BLaER1 (cell line): Measurements from ENCODE around the gene LMX1B.

ENCODE experiments used
- H3K27ac ChIP-seq: shearing (Covaris generic); formaldehyde crosslinking; 2 replicates; pipeline ENCODE4 v1.8.1; 2022
- H3K27me3 ChIP-seq: shearing (Covaris generic); formaldehyde crosslinking; 2 replicates; pipeline ENCODE4 v1.8.1; 2022
- H3K36me3 ChIP-seq: shearing (Covaris generic); formaldehyde crosslinking; 2 replicates; pipeline ENCODE4 v1.8.1; 2022
- H3K4me1 ChIP-seq: shearing (Covaris generic); formaldehyde crosslinking; 2 replicates; pipeline ENCODE4 v1.8.1; 2022
- H3K4me2 ChIP-seq: shearing (Covaris generic); formaldehyde crosslinking; 2 replicates; pipeline ENCODE4 v1.8.1; 2022
- H3K4me3 ChIP-seq: shearing (Covaris generic); formaldehyde crosslinking; 2 replicates; pipeline ENCODE4 v1.8.1; 2022
- H3K9ac ChIP-seq: shearing (Covaris generic); formaldehyde crosslinking; 2 replicates; pipeline ENCODE4 v1.8.1; 2022
- H3K9me3 ChIP-seq: shearing (Covaris generic); formaldehyde crosslinking; 2 replicates; pipeline ENCODE4 v1.8.1; 2022
- H4K20me1 ChIP-seq: shearing (Covaris generic); formaldehyde crosslinking; 2 replicates; pipeline ENCODE4 v1.8.1; 2022
- Cebpa-rat ChIP-seq: shearing (Covaris generic); IDR thresholded peaks from 2 replicates; pipeline ENCODE4 v1.8.1; 2022

LMX1B gene

DNA sequence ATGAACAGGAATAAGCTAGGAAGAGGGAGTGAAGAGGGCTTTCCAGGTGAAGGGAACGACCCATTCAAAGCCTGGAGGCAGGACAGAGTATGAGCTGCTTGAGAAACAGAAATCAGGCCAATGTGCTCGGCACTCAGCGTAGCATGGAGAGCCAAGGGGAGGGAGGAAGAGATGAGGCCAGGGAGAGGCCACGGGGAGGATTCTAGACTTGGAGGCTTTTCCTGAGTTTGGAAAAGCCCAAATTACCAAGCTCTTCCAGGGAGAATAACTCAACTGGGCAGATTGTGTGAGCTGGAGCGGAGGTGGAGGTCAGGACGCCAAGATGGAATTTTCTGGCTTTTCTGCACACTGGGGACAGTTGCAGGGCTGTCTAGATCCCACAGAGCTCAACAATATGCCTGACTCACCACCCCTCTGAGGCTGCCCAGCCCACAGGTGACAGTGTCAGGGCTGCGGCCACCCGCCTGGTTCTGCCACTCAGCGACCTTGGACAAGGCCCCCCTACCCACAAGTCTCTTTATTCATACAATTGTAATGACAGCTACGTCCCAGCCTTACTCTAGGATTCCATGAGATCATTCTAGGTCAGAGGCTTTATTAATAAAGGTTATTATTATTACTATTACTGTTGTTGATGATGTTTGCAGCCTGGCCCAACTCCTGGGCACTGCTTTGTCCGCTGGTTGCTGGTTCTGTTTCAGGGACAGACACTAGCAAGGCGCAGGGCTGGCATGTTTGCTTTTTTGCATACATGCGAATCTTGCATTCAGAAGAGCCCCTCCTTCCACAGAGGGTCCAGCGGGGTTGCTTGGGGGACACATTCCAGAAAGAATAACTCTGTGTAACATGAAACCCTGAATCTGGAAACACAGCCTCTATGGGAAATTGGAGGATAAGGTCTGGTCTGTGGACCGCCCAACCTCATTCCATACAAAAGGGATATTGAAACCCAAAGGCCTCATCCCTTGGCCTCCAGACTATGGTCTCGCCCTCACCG is 9.4 kb upstream of the LMX1B start:
- Histone ChIP-seq H3K4me2 (no peak overlapping the region), H3K27me3 (peaks cover 17% of the 10 kb centered on the region), H4K20me1 (peaks cover 4% of the 10 kb centered on the region; the same call in 1 of the 2 replicates), H3K4me1 (peaks cover 14% of the 10 kb centered on the region), H3K27ac (no peak overlapping the region), H3K36me3 (no peaks in the 10 kb centered on the region), H3K9ac (no peak overlapping the region), H3K4me3 (no peak overlapping the region), H3K9me3 (no peaks in the 10 kb centered on the region)
- TF ChIP-seq Cebpa-rat: no peak

DNA sequence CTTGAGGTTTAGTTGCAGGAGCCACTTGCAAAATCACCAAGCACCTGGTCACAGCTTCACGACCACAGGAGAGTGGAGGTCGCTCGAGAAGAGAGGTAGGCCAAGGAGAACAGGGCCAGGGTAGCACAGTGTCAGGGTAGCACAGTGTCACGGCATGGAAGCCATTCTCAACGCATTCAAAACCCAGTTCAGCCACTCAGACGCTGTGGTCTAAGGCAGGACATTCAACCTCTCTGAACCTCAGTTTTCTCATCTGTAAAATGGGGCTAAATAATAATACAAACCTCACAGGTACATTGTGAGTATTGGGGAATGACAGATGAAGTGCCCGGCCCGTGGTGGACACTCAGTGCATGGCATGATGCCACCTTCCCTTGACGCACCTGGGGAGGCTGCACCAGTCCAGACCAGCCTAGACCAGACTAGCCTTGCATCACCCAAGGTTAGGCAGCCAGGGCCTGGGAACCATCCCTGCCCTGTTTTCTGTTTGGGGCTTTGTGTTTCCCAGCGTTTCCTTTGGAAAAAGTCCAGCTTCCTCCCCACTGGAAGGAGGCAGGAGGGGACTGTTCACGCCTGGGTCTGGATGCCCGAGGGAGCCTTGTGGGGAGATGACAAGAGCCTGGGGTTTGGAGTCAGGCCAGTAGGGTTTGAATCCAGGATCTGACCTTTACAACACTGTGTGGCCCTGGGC is 7.8 kb upstream of the LMX1B start:
- peaks cover 14% of the 10 kb centered on the region for H3K4me1 ChIP-seq
- no peak overlapping the region for H3K27ac ChIP-seq
- H3K9me3 ChIP-seq: no peaks in the 10 kb centered on the region
- peaks cover 33% of the 10 kb centered on the region for H3K27me3 ChIP-seq
- no peaks in the 10 kb centered on the region for H3K36me3 ChIP-seq
- peaks cover 18% of the 10 kb centered on the region for H4K20me1 ChIP-seq
- H3K9ac ChIP-seq: no peak overlapping the region
- TF ChIP-seq Cebpa-rat: no peak
- no peak overlapping the region for H3K4me3 ChIP-seq
- H3K4me2 ChIP-seq: no peak overlapping the region

DNA sequence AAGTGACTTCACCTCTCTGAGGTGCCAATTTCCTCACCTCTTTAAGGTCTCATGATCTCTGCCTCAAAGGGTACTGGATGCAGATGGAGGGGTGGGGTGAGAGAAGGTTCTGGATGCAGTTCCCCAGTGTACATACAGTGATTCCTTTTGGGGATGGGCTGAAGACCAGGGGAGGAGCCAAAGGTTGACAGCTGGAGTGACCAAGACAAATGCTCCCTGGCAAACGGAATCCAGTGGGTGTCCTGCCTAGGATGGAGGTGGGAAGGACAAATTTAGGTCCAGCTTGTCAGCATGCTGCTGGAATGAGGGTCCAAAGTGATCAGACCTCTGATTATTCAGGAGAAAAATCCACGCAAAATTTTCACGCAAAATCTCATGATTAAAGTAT is 7.3 kb upstream of the LMX1B start:
- Histone ChIP-seq H4K20me1 (peaks cover 24% of the 10 kb centered on the region), H3K27ac (no peak overlapping the region), H3K4me3 (no peak overlapping the region), H3K36me3 (no peaks in the 10 kb centered on the region), H3K27me3 (peaks cover 39% of the 10 kb centered on the region), H3K9me3 (no peaks in the 10 kb centered on the region), H3K4me2 (peak overlapping the region; percentile 16; the same call in 1 of the 2 replicates), H3K9ac (no peak overlapping the region), H3K4me1 (peaks cover 14% of the 10 kb centered on the region)
- no peak for TF ChIP-seq Cebpa-rat

DNA sequence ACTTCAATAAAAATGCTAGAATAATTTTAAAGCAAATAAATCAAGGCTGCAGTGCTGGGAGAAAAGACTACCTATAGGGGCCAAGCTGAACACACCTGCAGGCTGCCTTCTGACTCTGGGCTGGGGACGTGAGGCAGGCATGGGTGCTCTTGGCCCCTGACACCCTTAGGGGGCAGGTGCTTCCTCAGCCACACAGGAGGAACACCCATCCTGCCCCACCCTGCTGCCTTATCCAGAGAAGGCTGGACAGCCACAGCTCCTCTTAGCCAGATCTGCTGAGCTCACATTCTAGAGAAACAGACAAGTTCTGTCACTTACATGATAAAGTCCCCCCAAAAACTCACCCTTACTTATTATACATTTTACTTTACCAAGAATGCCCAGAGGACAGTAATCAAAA is 6.6 kb upstream of the LMX1B start:
- Histone ChIP-seq H3K27ac (no peak overlapping the region), H3K36me3 (no peaks in the 10 kb centered on the region), H3K27me3 (peaks cover 45% of the 10 kb centered on the region), H3K9ac (no peak overlapping the region), H4K20me1 (peaks cover 30% of the 10 kb centered on the region), H3K4me1 (peaks cover 18% of the 10 kb centered on the region), H3K4me2 (peak overlapping the region; percentile 16), H3K4me3 (no peak overlapping the region), H3K9me3 (no peaks in the 10 kb centered on the region)
- no peak for TF ChIP-seq Cebpa-rat

GRCh38 chr9:126607731-126608130 is 6.0 kb upstream of the LMX1B start:
- H3K4me3 ChIP-seq: no peak overlapping the region
- peaks cover 51% of the 10 kb centered on the region for H3K27me3 ChIP-seq
- peaks cover 23% of the 10 kb centered on the region for H3K4me1 ChIP-seq
- H3K9ac ChIP-seq: no peak overlapping the region
- TF ChIP-seq Cebpa-rat: no peak
- no peaks in the 10 kb centered on the region for H3K36me3 ChIP-seq
- H3K4me2 ChIP-seq: no peak overlapping the region
- peaks cover 36% of the 10 kb centered on the region for H4K20me1 ChIP-seq
- H3K9me3 ChIP-seq: no peaks in the 10 kb centered on the region
- no peak overlapping the region for H3K27ac ChIP-seq

- H3K9me3 ChIP-seq: no peaks in the 10 kb centered on the region
- TF ChIP-seq Cebpa-rat: no peak
- no peak overlapping the region for H3K27ac ChIP-seq
- H4K20me1 ChIP-seq: peaks cover 44% of the 10 kb centered on the region
- H3K4me2 ChIP-seq: no peak overlapping the region
- H3K9ac ChIP-seq: no peak overlapping the region
- H3K4me1 ChIP-seq: peaks cover 30% of the 10 kb centered on the region
- peaks cover 59% of the 10 kb centered on the region for H3K27me3 ChIP-seq
- no peaks in the 10 kb centered on the region for H3K36me3 ChIP-seq
- H3K4me3 ChIP-seq: no peak overlapping the region
Measured at GRCh38 chr9:126608551-126608950, 5.2 kb upstream of the LMX1B start.

GRCh38 chr9:126609191-126609590 is 4.5 kb upstream of the LMX1B start:
- H3K27ac ChIP-seq: no peak overlapping the region
- H3K36me3 ChIP-seq: no peaks in the 10 kb centered on the region
- no peaks in the 10 kb centered on the region for H3K9me3 ChIP-seq
- peaks cover 66% of the 10 kb centered on the region for H3K27me3 ChIP-seq
- H3K9ac ChIP-seq: no peak overlapping the region
- H3K4me3 ChIP-seq: no peak overlapping the region
- H3K4me2 ChIP-seq: no peak overlapping the region
- peaks cover 47% of the 10 kb centered on the region for H4K20me1 ChIP-seq
- peaks cover 32% of the 10 kb centered on the region for H3K4me1 ChIP-seq
- no peak for TF ChIP-seq Cebpa-rat

DNA sequence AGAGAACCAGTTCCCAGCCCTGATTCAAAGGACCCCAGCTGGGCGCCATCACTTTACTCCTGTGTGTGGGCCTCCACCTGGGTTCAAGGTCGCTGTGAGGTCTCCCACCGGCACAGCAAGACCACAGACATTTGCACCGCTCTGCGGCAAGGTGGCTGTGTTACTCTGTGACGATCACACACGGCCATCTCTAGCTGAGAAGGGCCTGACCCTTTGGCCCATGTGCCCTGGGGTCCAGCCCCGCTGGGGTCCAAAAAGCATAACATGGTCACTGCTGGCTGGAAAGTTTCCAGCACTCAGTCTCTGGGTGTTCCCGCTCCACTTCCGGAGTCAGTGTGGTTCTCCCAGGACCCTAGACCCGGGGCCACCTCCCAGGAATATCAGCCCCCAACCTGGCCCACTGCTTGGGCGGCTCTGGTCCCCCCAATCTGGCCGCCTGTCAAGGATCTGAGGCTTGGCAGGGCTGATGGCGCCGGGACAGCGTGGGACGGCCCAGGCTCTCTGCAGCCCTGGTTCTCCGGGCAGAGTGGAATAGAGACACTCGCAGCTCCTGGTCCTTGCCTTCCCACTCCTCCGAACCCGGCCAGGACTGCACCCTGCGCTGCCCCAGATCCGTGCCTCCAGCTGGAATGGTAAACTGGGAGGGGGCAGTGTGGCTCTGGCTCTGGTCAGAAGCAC is 3.9 kb upstream of the LMX1B start:
- no peak for TF ChIP-seq Cebpa-rat
- Histone ChIP-seq H3K27ac (no peak overlapping the region), H3K9ac (no peak overlapping the region), H4K20me1 (peaks cover 53% of the 10 kb centered on the region), H3K4me1 (peaks cover 38% of the 10 kb centered on the region), H3K4me2 (no peak overlapping the region), H3K4me3 (no peak overlapping the region), H3K36me3 (no peaks in the 10 kb centered on the region), H3K9me3 (no peaks in the 10 kb centered on the region), H3K27me3 (peaks cover 72% of the 10 kb centered on the region)

DNA sequence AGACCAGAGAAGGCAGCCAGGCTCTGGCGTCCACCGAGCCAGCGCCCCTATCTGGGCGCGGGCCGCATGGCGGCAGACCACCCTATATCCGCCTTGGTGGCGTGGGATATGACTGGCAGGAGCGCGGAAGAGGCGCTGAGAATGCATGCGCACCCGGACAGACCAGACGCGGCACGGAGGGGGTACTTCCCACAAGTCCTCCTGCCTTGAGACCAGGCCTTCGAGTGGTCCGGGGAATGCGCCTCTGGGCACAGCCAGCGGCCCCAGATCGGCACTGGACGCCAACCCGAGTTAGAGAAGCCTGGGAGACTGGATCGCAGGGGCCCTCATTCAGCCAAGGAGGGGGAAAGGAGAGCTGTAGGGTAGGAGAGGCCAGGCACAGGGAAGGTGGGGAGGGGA is 2.5 kb upstream of the LMX1B start:
- Histone ChIP-seq H3K4me1 (peaks cover 47% of the 10 kb centered on the region), H3K4me3 (no peak overlapping the region)

More for the DNA sequence above, 2.5 kb upstream of the LMX1B start:
- Histone ChIP-seq H3K27me3 (peaks cover 86% of the 10 kb centered on the region), H4K20me1 (peaks cover 67% of the 10 kb centered on the region), H3K9ac (no peak overlapping the region), H3K4me2 (no peak overlapping the region), H3K9me3 (no peaks in the 10 kb centered on the region), H3K27ac (no peak overlapping the region), H3K36me3 (no peaks in the 10 kb centered on the region)
- no peak for TF ChIP-seq Cebpa-rat
